Right atrium auricular region (tissue), 2 donors: ENCODE results near the gene SERINC1. TPM values are rescaled to one million over a fixed set of nuclear protein-coding genes. Genes with fewer than 3 reads are reported as not detected.

Experiments
- DNase-seq: peaks from one replicate; pipeline ENCODE4 v3.0.0-alpha.2; 2019; ENCODE audit warnings: low spot score
- H3K27ac ChIP-seq, 2 donors: fragments of 200-600 bp; sonication (generic); 1 replicate in 1 of 2; 2 replicates in 1 of 2; pipeline ENCODE4 v1.5.1; 2016 to 2019
- H3K27me3 ChIP-seq, 2 donors: fragments of 200-600 bp; sonication (generic); one replicate each; pipeline versions ENCODE4 v1.5.1 to v1.6.0; 2017 to 2019
- H3K36me3 ChIP-seq: fragments of 200-600 bp; sonication (generic); one replicate; pipeline ENCODE4 v1.5.1; 2016
- H3K4me1 ChIP-seq, 2 donors: fragments of 200-600 bp; sonication (generic); one replicate each; pipeline versions ENCODE4 v1.5.1 to v1.6.0; 2017 to 2019
- H3K4me3 ChIP-seq, 2 donors: fragments of 200-600 bp; sonication (generic); 1 replicate in 1 of 2; 2 replicates in 1 of 2; pipeline ENCODE4 v1.5.1; 2017 to 2019; ENCODE audit warnings: mild to moderate bottlenecking in 1 of 2, moderate library complexity in 1 of 2
- H3K9me3 ChIP-seq, 2 donors: fragments of 200-600 bp; sonication (generic); one replicate each; pipeline ENCODE4 v1.5.1; 2019
- total RNA-seq, 2 donors: library from RNA; depleted of rRNA; stranded (reverse); fragments of >200 nt; gene quantifications; one replicate each; pipeline ENCODE4 v1.1.0, GENCODE V29; 2016
- TF ChIP-seq, protein P1 (sequence below), 2 donors: fragments of 200-600 bp; sonication (generic); IDR thresholded peaks; one replicate each; pipeline ENCODE4 v1.5.1; 2019; ENCODE audit warnings: antibody characterized with exemption in 2 of 2

SERINC1 gene
- total RNA-seq, 2 donors from 2014 or later: 163 to 223 TPM

DNA sequence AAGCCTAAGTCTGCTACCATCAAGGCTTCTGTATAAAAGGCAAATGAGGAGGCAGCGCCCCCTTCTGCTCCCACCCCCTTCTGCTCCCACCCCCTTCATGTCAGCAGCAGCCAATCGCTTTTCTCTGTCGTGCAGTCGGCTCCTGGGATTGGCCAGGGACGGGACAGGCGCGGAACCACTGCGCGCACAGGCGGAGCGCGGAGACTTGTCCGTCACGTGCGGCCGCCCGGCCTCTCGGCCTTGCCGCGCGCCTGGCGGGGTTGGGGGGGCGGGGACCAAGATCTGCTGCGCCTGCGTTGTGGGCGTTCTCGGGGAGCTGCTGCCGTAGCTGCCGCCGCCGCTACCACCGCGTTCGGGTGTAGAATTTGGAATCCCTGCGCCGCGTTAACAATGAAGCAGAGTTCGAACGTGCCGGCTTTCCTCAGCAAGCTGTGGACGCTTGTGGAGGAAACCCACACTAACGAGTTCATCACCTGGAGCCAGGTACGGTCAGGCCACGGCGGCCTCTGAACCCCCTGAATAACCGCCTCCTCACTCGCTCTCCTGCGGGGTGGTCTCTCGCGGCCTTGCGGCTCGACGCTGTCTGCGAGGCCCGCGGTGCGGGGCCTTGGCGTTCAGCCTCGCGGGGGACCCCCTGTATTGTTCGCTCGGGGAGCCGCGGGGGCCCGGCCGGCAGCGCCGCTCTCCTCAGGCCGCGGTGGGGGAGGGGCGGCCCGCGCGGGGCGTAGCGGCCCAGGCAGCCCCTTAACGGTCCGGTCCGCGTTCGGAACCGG, 72.1 kb downstream of the SERINC1 start, which contains the start of gene HSF2:
Gene HSF2, plus strand, starts transcription at position 305 of the 773 bp plus-strand sequence. Its CDS starts 86 bp downstream, at position 391.
- TF ChIP-seq, protein P1, sequence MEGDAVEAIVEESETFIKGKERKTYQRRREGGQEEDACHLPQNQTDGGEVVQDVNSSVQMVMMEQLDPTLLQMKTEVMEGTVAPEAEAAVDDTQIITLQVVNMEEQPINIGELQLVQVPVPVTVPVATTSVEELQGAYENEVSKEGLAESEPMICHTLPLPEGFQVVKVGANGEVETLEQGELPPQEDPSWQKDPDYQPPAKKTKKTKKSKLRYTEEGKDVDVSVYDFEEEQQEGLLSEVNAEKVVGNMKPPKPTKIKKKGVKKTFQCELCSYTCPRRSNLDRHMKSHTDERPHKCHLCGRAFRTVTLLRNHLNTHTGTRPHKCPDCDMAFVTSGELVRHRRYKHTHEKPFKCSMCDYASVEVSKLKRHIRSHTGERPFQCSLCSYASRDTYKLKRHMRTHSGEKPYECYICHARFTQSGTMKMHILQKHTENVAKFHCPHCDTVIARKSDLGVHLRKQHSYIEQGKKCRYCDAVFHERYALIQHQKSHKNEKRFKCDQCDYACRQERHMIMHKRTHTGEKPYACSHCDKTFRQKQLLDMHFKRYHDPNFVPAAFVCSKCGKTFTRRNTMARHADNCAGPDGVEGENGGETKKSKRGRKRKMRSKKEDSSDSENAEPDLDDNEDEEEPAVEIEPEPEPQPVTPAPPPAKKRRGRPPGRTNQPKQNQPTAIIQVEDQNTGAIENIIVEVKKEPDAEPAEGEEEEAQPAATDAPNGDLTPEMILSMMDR (IDR thresholded peaks at IDR 0.05): peak in 1 of 2 donors; percentile 54
- peak; percentile 98 for DNase-seq
- H3K36me3 ChIP-seq: no peaks in the 10 kb centered on the region
- H3K27ac ChIP-seq: peak within 1 kb of the TSS; percentile 92
- no peaks in the 10 kb centered on the region for H3K9me3 ChIP-seq
- H3K4me1 ChIP-seq: peaks cover 0 to 13% of the 10 kb centered on the region in 2 donors
- peak within 1 kb of the TSS; percentile 86 to 89 for H3K4me3 ChIP-seq
- no peaks in the 10 kb centered on the region for H3K27me3 ChIP-seq

DNA sequence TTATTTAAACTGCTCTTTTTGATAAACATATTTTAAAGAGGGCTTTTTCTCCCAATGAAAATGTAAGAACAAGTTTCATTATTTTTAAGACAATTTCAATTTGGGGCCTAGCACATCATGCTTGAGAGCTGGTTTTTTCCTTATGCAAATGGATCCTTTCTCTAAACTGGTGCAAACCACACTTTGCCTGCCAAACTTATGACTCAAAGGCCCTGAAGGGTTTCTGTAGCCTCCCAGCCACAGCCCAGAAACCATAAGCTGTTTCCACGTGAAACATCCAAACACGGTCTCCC, 72.6 kb downstream of the SERINC1 start:
- Histone ChIP-seq H3K9me3 (no peaks in the 10 kb centered on the region), H3K4me1 (peaks cover 0 to 13% of the 10 kb centered on the region in 2 donors), H3K4me3 (peak overlapping the region; percentile 20 to 89), H3K36me3 (no peaks in the 10 kb centered on the region), H3K27me3 (no peaks in the 10 kb centered on the region), H3K27ac (peak overlapping the region; percentile 73 to 92)
- DNase-seq: no peak
- TF ChIP-seq, protein P1 (IDR thresholded peaks at IDR 0.05): no peak

GRCh38 chr6:122394016-122394415, 77.6 kb downstream of the SERINC1 start:
- peaks cover 0 to 6% of the 10 kb centered on the region in 2 donors for H3K4me1 ChIP-seq
- no peaks in the 10 kb centered on the region for H3K9me3 ChIP-seq
- DNase-seq: no peak
- H3K27me3 ChIP-seq: no peaks in the 10 kb centered on the region
- H3K4me3 ChIP-seq: no peak overlapping the region
- H3K36me3 ChIP-seq: no peaks in the 10 kb centered on the region
- TF ChIP-seq, protein P1 (IDR thresholded peaks at IDR 0.05): no peak
- H3K27ac ChIP-seq: no peak overlapping the region

- H3K4me3 ChIP-seq: no peak overlapping the region
- no peaks in the 10 kb centered on the region for H3K27me3 ChIP-seq
- H3K4me1 ChIP-seq: no peaks in the 10 kb centered on the region
- H3K27ac ChIP-seq: no peak overlapping the region
- TF ChIP-seq, protein P1 (IDR thresholded peaks at IDR 0.05): no peak
- no peak for DNase-seq
- H3K36me3 ChIP-seq: no peaks in the 10 kb centered on the region
- H3K9me3 ChIP-seq: no peaks in the 10 kb centered on the region
These were observed 78.2 kb downstream of the SERINC1 start for GRCh38 chr6:122393351-122393896.

Other genes starting within 250 kb of the SERINC1 start
- 10 to 100 TPM; 37.5 to 65.9 TPM for gene HSF2, start 72.2 kb downstream of the SERINC1 start, total RNA-seq
- gene PKIB, start 138.6 kb upstream of the SERINC1 start, total RNA-seq: not detected